Fibroblast of skin of left biceps (primary cell): Measurements from ENCODE around the gene DHX29.
A peak's percentile ranks its signal among the peaks of the same experiment; 100 is the strongest.

Source experiments
- DNase-seq, 2 experiments: peaks; one replicate each; pipeline ENCODE4 v3.0.0-alpha.2; 2013; ENCODE audit warnings: low read depth in 2 of 2

The DHX29 gene

GRCh38 chr5:55313870-55314617 lies 6.5 kb upstream of the DHX29 start:
- DNase-seq, result no peak

GRCh38 chr5:55308254-55308836 lies 851 bp upstream of the DHX29 start:
- no peak for DNase-seq

- no peak for DNase-seq
Measured at GRCh38 chr5:55306641-55307382, 682 bp downstream of the DHX29 start.

- DNase-seq, result no peak
Measured at GRCh38 chr5:55305345-55305744, 2.1 kb downstream of the DHX29 start.

- DNase-seq, result no peak
Measured at GRCh38 chr5:55304584-55304983, 2.9 kb downstream of the DHX29 start.

GRCh38 chr5:55303238-55303690 lies 4.2 kb downstream of the DHX29 start:
- peak; percentile 80 to 83 for DNase-seq

- no peak for DNase-seq
Measured at GRCh38 chr5:55300890-55301289, 6.6 kb downstream of the DHX29 start.

- DNase-seq, result no peak
Measured at GRCh38 chr5:55294935-55295334, 12.6 kb downstream of the DHX29 start.

- DNase-seq, result no peak
Measured at GRCh38 chr5:55290991-55291390, 16.5 kb downstream of the DHX29 start.

GRCh38 chr5:55289808-55290207 lies 17.7 kb downstream of the DHX29 start:
- DNase-seq, result no peak

- no peak for DNase-seq
Measured at GRCh38 chr5:55286411-55286933, 21.0 kb downstream of the DHX29 start.

- DNase-seq, result peak in 1 of 2 experiments; percentile 2
Measured at GRCh38 chr5:55278778-55279177, 28.7 kb downstream of the DHX29 start.

- no peak for DNase-seq
Measured at GRCh38 chr5:55276771-55277170, 30.7 kb downstream of the DHX29 start.

- DNase-seq, result no peak
Measured at GRCh38 chr5:55258339-55258738, 49.2 kb downstream of the DHX29 start.

GRCh38 chr5:55254802-55255201 lies 52.7 kb downstream of the DHX29 start:
- no peak for DNase-seq

GRCh38 chr5:55250064-55250463 lies 57.4 kb downstream of the DHX29 start:
- DNase-seq, result no peak

- DNase-seq, result no peak
Measured at GRCh38 chr5:55241746-55242145, 65.7 kb downstream of the DHX29 start.

GRCh38 chr5:55236800-55237199 lies 70.7 kb downstream of the DHX29 start:
- no peak for DNase-seq

- DNase-seq, result no peak
Measured at GRCh38 chr5:55234121-55234700, 73.3 kb downstream of the DHX29 start.

GRCh38 chr5:55232985-55233928 lies 74.2 kb downstream of the DHX29 start, which contains the start of gene CCNO:
Gene CCNO (minus strand): TSS chr5:55233608. CDS start chr5:55233523, 85 bp downstream.
- peak; percentile 9 to 13 for DNase-seq
